GOT3 (cell line): ENCODE data around the gene CLCN4.

Source experiments
- DNase-seq: peaks from one replicate; lab custom pipeline; 2025; ENCODE audit warnings: mixed read lengths; lab: John Stamatoyannopoulos, UW

CLCN4 gene

GRCh38 chrX:10167573-10167972 is 10.8 kb downstream of the CLCN4 start:
- no peak for DNase-seq

- no peak for DNase-seq
Measured at GRCh38 chrX:10168226-10168625, 11.5 kb downstream of the CLCN4 start.

GRCh38 chrX:10169175-10169574 is 12.4 kb downstream of the CLCN4 start:
- DNase-seq = no peak

- DNase-seq = no peak
Measured at GRCh38 chrX:10171249-10171648, 14.5 kb downstream of the CLCN4 start.

GRCh38 chrX:10172877-10173276 is 16.1 kb downstream of the CLCN4 start:
- no peak for DNase-seq

GRCh38 chrX:10173331-10173900 is 16.6 kb downstream of the CLCN4 start:
- DNase-seq = peak; percentile 34

- DNase-seq = no peak
Measured at GRCh38 chrX:10174051-10174450, 17.3 kb downstream of the CLCN4 start.

GRCh38 chrX:10174810-10175209 is 18.0 kb downstream of the CLCN4 start:
- DNase-seq = no peak

GRCh38 chrX:10175319-10175871 is 18.6 kb downstream of the CLCN4 start:
- no peak for DNase-seq

GRCh38 chrX:10176121-10177003 is 19.6 kb downstream of the CLCN4 start:
- DNase-seq = no peak

- no peak for DNase-seq
Measured at GRCh38 chrX:10177004-10177396, 20.2 kb downstream of the CLCN4 start.

GRCh38 chrX:10177601-10178000 is 20.8 kb downstream of the CLCN4 start:
- DNase-seq = no peak

- DNase-seq = no peak
Measured at GRCh38 chrX:10178866-10179463, 22.2 kb downstream of the CLCN4 start.

GRCh38 chrX:10183760-10184159 is 27.0 kb downstream of the CLCN4 start:
- no peak for DNase-seq

- no peak for DNase-seq
Measured at GRCh38 chrX:10184411-10184810, 27.6 kb downstream of the CLCN4 start.

GRCh38 chrX:10186355-10186754 is 29.6 kb downstream of the CLCN4 start:
- DNase-seq = no peak

- DNase-seq = no peak
Measured at GRCh38 chrX:10187421-10187820, 30.6 kb downstream of the CLCN4 start.

- peak; percentile 20 for DNase-seq
Measured at GRCh38 chrX:10189317-10190268, 32.8 kb downstream of the CLCN4 start.

- no peak for DNase-seq
Measured at GRCh38 chrX:10190367-10190766, 33.6 kb downstream of the CLCN4 start.

- DNase-seq = no peak
Measured at GRCh38 chrX:10193587-10193986, 36.8 kb downstream of the CLCN4 start.

- no peak for DNase-seq
Measured at GRCh38 chrX:10195425-10195824, 38.6 kb downstream of the CLCN4 start.

- no peak for DNase-seq
Measured at GRCh38 chrX:10195947-10196346, 39.2 kb downstream of the CLCN4 start.
